PC-3 (cell line): ENCODE results near the gene VSIR.

ENCODE experiments used
- EZH2 ChIP-seq: fragments of 300-600 bp; sonication (generic); IDR thresholded peaks from one replicate; pipeline ENCODE4 v1.6.1; 2017; ENCODE audit warnings: antibody characterized with exemption, mild to moderate bottlenecking, low read length; ENCODE audit not compliant: unreplicated experiment
- EZH2phosphoT487 ChIP-seq: fragments of 300-600 bp; sonication (generic); IDR thresholded peaks from 2 replicates; pipeline ENCODE4 v1.6.1; 2018; ENCODE audit warnings: mild to moderate bottlenecking, antibody characterized with exemption, low read length, borderline replicate concordance
- TF ChIP-seq, protein P1 (sequence below): fragments of 300-600 bp; sonication (generic); conservative IDR thresholded peaks from 2 replicates; pipeline ENCODE4 v1.5.1; 2017; ENCODE audit warnings: antibody characterized with exemption, low read depth, mild to moderate bottlenecking, low read length

GRCh38 chr10:71761541-71762113, 11.7 kb downstream of the VSIR start:
- TF ChIP-seq, protein P1, sequence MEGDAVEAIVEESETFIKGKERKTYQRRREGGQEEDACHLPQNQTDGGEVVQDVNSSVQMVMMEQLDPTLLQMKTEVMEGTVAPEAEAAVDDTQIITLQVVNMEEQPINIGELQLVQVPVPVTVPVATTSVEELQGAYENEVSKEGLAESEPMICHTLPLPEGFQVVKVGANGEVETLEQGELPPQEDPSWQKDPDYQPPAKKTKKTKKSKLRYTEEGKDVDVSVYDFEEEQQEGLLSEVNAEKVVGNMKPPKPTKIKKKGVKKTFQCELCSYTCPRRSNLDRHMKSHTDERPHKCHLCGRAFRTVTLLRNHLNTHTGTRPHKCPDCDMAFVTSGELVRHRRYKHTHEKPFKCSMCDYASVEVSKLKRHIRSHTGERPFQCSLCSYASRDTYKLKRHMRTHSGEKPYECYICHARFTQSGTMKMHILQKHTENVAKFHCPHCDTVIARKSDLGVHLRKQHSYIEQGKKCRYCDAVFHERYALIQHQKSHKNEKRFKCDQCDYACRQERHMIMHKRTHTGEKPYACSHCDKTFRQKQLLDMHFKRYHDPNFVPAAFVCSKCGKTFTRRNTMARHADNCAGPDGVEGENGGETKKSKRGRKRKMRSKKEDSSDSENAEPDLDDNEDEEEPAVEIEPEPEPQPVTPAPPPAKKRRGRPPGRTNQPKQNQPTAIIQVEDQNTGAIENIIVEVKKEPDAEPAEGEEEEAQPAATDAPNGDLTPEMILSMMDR = no peak
- TF ChIP-seq EZH2 (no peak), EZH2phosphoT487 (no peak)
